Measurements from ENCODE around the gene PLSCR4. TPM values are rescaled to one million over a fixed set of nuclear protein-coding genes. Genes with fewer than 3 reads are reported as not detected.

PLSCR4 gene
- total and polyA plus RNA-seq, 4 donors, result 19.5 to 56.4 (median 34.9) TPM

- Histone ChIP-seq H3K4me1 (ENCODE audit: control insufficient read depth in 4 of 4, insufficient read depth in 4 of 4, low read length in 3 of 4) (peaks cover 0 to 11% (median 3%) of the 10 kb centered on the region in 4 donors), H3K4me3 (ENCODE audit: low read depth in 1 of 3, low read length in 3 of 3) (no peak overlapping the region), H3K27ac (ENCODE audit: low read depth in 1 of 2, low read length in 2 of 2) (no peak overlapping the region), H3K9ac (ENCODE audit: low read depth in 1 of 2, low read length in 2 of 2) (no peak overlapping the region), H3K9me3 (ENCODE audit: control insufficient read depth in 4 of 4, low read length in 3 of 4) (no peaks in the 10 kb centered on the region), H3K36me3 (ENCODE audit: control insufficient read depth in 4 of 4, insufficient read depth in 3 of 4, low read depth in 1 of 4, low read length in 3 of 4) (no peaks in the 10 kb centered on the region), H3K27me3 (ENCODE audit: control insufficient read depth in 4 of 4, insufficient read depth in 4 of 4, low read length in 3 of 4) (no peaks in the 10 kb centered on the region)
- WGBS, result 94% methylated on average over 3 of the region's 3 CpGs
- TF ChIP-seq FOXA2 (IDR thresholded peaks at IDR 0.05) (no peak), SP1 (IDR thresholded peaks at IDR 0.05) (no peak), RAD21 (IDR thresholded peaks at IDR 0.05) (no peak), TAF1 (conservative IDR thresholded peaks at IDR 0.05) (no peak), RXRA (IDR thresholded peaks at IDR 0.05) (no peak), EGR1 (IDR thresholded peaks at IDR 0.05; ENCODE audit: low read depth in 2 of 2) (no peak), NR2F2 (IDR thresholded peaks at IDR 0.05) (no peak), YY1 (IDR thresholded peaks at IDR 0.05) (no peak), HNF4G (IDR thresholded peaks at IDR 0.05) (no peak), ATF3 (IDR thresholded peaks at IDR 0.05) (no peak), ZBTB33 (IDR thresholded peaks at IDR 0.05) (no peak), FOXA1 (IDR thresholded peaks at IDR 0.05) (no peak), JUND (IDR thresholded peaks at IDR 0.05) (no peak), HNF4A (conservative IDR thresholded peaks at IDR 0.05) (no peak), GABPA (IDR thresholded peaks at IDR 0.05 in 1 of 2, conservative IDR thresholded peaks at IDR 0.05 in 1 of 2) (no peak)
- TF ChIP-seq, protein P1, sequence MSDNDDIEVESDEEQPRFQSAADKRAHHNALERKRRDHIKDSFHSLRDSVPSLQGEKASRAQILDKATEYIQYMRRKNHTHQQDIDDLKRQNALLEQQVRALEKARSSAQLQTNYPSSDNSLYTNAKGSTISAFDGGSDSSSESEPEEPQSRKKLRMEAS (IDR thresholded peaks at IDR 0.05), result no peak
- TF ChIP-seq, protein P2, sequence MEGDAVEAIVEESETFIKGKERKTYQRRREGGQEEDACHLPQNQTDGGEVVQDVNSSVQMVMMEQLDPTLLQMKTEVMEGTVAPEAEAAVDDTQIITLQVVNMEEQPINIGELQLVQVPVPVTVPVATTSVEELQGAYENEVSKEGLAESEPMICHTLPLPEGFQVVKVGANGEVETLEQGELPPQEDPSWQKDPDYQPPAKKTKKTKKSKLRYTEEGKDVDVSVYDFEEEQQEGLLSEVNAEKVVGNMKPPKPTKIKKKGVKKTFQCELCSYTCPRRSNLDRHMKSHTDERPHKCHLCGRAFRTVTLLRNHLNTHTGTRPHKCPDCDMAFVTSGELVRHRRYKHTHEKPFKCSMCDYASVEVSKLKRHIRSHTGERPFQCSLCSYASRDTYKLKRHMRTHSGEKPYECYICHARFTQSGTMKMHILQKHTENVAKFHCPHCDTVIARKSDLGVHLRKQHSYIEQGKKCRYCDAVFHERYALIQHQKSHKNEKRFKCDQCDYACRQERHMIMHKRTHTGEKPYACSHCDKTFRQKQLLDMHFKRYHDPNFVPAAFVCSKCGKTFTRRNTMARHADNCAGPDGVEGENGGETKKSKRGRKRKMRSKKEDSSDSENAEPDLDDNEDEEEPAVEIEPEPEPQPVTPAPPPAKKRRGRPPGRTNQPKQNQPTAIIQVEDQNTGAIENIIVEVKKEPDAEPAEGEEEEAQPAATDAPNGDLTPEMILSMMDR (IDR thresholded peaks at IDR 0.05; ENCODE audit: low read depth, low read length, missing input control), result no peak
- DNase-seq (ENCODE audit: low spot score), result no peak
Observed at GRCh38 chr3:146275476-146275875, 24.6 kb upstream of the PLSCR4 start.

- no peaks in the 10 kb centered on the region for H3K27me3 ChIP-seq (ENCODE audit: control insufficient read depth in 4 of 4, insufficient read depth in 4 of 4, low read length in 3 of 4)
- H3K4me1 ChIP-seq (ENCODE audit: control insufficient read depth in 4 of 4, insufficient read depth in 4 of 4, low read length in 3 of 4), result peaks cover 0 to 11% (median 3%) of the 10 kb centered on the region in 4 donors
- H3K9me3 ChIP-seq (ENCODE audit: control insufficient read depth in 4 of 4, low read length in 3 of 4), result no peaks in the 10 kb centered on the region
- H3K4me3 ChIP-seq (ENCODE audit: low read depth in 1 of 3, low read length in 3 of 3), result no peak overlapping the region
- WGBS, result 88% methylated on average over 1 of the region's 1 CpG
- H3K9ac ChIP-seq (ENCODE audit: low read depth in 1 of 2, low read length in 2 of 2), result no peak overlapping the region
- no peak for DNase-seq (ENCODE audit: low spot score)
- H3K27ac ChIP-seq (ENCODE audit: low read depth in 1 of 2, low read length in 2 of 2), result no peak overlapping the region
- TF ChIP-seq EGR1 (IDR thresholded peaks at IDR 0.05; ENCODE audit: low read depth in 2 of 2) (no peak), TAF1 (conservative IDR thresholded peaks at IDR 0.05) (no peak), RAD21 (IDR thresholded peaks at IDR 0.05) (no peak), SP1 (IDR thresholded peaks at IDR 0.05) (no peak), JUND (IDR thresholded peaks at IDR 0.05) (no peak), REST (IDR thresholded peaks at IDR 0.05) (no peak), FOXA1 (IDR thresholded peaks at IDR 0.05) (no peak), FOXA2 (IDR thresholded peaks at IDR 0.05) (no peak), ZBTB33 (IDR thresholded peaks at IDR 0.05) (no peak), ATF3 (IDR thresholded peaks at IDR 0.05) (no peak), NR2F2 (IDR thresholded peaks at IDR 0.05) (peak; percentile 57), RXRA (IDR thresholded peaks at IDR 0.05) (peak in 1 of 2 donors; percentile 17), HNF4A (conservative IDR thresholded peaks at IDR 0.05) (no peak), GABPA (IDR thresholded peaks at IDR 0.05 in 1 of 2, conservative IDR thresholded peaks at IDR 0.05 in 1 of 2) (no peak)
- no peaks in the 10 kb centered on the region for H3K36me3 ChIP-seq (ENCODE audit: control insufficient read depth in 4 of 4, insufficient read depth in 3 of 4, low read depth in 1 of 4, low read length in 3 of 4)
Observed at GRCh38 chr3:146274833-146275232, 23.9 kb upstream of the PLSCR4 start.
